Endothelial cell of umbilical vein (primary cell): ENCODE data around the gene WARS2.

Source experiments
- CTCF ChIP-seq, 2 donors: IDR thresholded peaks; 1 replicate in 1 of 2; 2 replicates in 1 of 2; pipeline ENCODE4 v1.5.1; 2011; ENCODE audit warnings: low read length in 2 of 2, mild to moderate bottlenecking in 2 of 2, moderate library complexity in 2 of 2, control low read depth in 1 of 2, inconsistent platforms in 1 of 2, low read depth in 1 of 2; ENCODE audit not compliant: insufficient read depth in 1 of 2; ENCODE audit errors: extremely low read depth in 1 of 2
- EZH2 ChIP-seq: IDR thresholded peaks from 2 replicates; pipeline ENCODE4 v1.6.1; 2012; ENCODE audit warnings: borderline replicate concordance, low read depth, mild to moderate bottlenecking, moderate library complexity, low read length, inconsistent platforms; ENCODE audit not compliant: severe bottlenecking
- FOS ChIP-seq: IDR thresholded peaks from 2 replicates; pipeline ENCODE4 v1.6.1; 2011; ENCODE audit warnings: mild to moderate bottlenecking, low read length, moderate library complexity, borderline replicate concordance; ENCODE audit not compliant: insufficient read depth
- GATA2 ChIP-seq: IDR thresholded peaks from 2 replicates; pipeline ENCODE4 v1.7.0; 2011; ENCODE audit warnings: low read depth, mild to moderate bottlenecking, moderate library complexity, mixed read lengths, low read length; ENCODE audit not compliant: insufficient read length, insufficient read depth
- JUN ChIP-seq: IDR thresholded peaks from 2 replicates; pipeline ENCODE4 v1.6.1; 2011; ENCODE audit warnings: borderline replicate concordance, low read depth; ENCODE audit not compliant: insufficient read length, insufficient read depth
- MAX ChIP-seq: IDR thresholded peaks from 2 replicates; pipeline ENCODE4 v1.6.1; 2011; ENCODE audit not compliant: insufficient read depth, insufficient read length
- MYC ChIP-seq: IDR thresholded peaks from one replicate; pipeline ENCODE4 v1.6.1; 2011; ENCODE audit warnings: mild to moderate bottlenecking, low read depth, low read length
- POLR2A ChIP-seq: IDR thresholded peaks from 2 replicates; pipeline ENCODE4 v1.6.1; 2012; ENCODE audit warnings: low read depth, mild to moderate bottlenecking, control low read depth, low read length

GRCh38 chr1:119101563-119101962, 38.9 kb downstream of the WARS2 start:
- TF ChIP-seq POLR2A (no peak), CTCF (IDR thresholded peaks at IDR 0.05; ENCODE audit: extremely low read depth in 1 of 2, insufficient read depth in 1 of 2, low read depth in 1 of 2, low read length in 2 of 2) (no peak), JUN (no peak), MAX (no peak), EZH2 (no peak), GATA2 (no peak), FOS (no peak), MYC (no peak)
